Measurements from ENCODE around the gene GRAMD1A.
A peak's percentile ranks its signal among the peaks of the same experiment; 100 is the strongest.
"Not testable (repeated sequence)": the region's sequence is repeated elsewhere in the genome, so short reads cannot be mapped to it uniquely, and the experiment has no call there.

Gene GRAMD1A

DNA sequence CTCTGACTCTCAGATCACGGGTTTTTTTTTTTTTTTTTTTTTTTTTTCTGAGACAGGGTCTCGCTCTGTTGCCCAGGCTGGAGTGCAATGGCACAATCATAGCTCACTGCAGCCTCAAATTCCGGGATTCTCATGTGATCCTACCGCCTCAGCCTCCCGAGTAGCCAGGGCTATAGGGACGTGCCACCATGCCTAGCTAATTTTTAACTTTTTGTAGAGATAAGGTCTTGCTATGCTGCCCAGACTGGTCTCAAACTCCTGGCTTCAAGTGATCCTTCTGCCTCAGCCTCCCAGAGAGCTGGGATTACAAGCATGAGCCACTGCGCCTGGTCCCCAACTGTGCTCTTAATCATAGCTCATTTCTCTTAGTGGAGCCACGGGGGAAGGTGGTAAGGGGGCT lies 4.6 kb upstream of the GRAMD1A start:
- H3K4me1 ChIP-seq (ENCODE audit: control insufficient read depth in 1 of 2, insufficient read depth in 1 of 2, low read depth in 1 of 2, low read length in 1 of 2), result peaks cover 49 to 54% of the 10 kb centered on the region in 2 experiments
- no peak overlapping the region for H3K27ac ChIP-seq
- TF ChIP-seq CTCF (IDR thresholded peaks at IDR 0.05), result no peak

DNA sequence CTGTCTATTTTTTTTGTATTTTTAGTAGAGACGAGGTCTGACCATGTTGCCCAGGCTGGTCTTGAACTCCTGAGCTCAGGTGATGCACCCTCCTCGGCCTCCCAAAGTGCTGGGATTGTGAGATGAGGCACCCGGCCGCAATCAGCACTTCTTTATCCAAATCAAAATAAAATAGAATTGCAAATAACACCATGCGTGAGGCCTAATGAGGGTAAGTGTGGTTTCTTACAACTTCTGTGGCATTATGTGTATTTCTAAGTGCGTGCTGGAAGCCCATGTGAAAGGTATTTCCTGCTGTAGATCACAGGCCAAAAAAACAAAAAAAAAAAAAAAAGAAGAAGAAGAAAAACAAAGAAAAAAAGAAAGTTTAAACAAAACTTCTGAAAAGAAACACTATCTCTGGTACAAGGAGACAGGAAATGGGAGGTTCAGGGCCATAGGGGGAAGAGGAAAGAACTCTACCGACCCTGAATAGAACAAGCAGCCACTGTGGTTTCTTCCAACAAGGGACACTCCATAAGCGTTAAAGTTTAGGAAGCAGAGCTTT lies 3.0 kb upstream of the GRAMD1A start:
- Histone ChIP-seq H3K27me3 (no peaks in the 10 kb centered on the region), H3K4me1 (ENCODE audit: control insufficient read depth in 1 of 2, insufficient read depth in 1 of 2, low read depth in 1 of 2, low read length in 1 of 2) (peaks cover 55 to 66% of the 10 kb centered on the region in 2 experiments), H3K36me3 (no peaks in the 10 kb centered on the region), H3K4me3 (ENCODE audit: low read depth in 1 of 2, low read length in 1 of 2) (no peak overlapping the region), H3K9me3 (no peaks in the 10 kb centered on the region), H3K27ac (peak overlapping the region; percentile 99)
- TF ChIP-seq CTCF (IDR thresholded peaks at IDR 0.05), result no peak

More for the DNA sequence above, 4.6 kb upstream of the GRAMD1A start:
- Histone ChIP-seq H3K4me3 (ENCODE audit: low read depth in 1 of 2, low read length in 1 of 2) (no peak overlapping the region), H3K9me3 (no peaks in the 10 kb centered on the region), H3K27me3 (no peaks in the 10 kb centered on the region), H3K36me3 (no peaks in the 10 kb centered on the region)

DNA sequence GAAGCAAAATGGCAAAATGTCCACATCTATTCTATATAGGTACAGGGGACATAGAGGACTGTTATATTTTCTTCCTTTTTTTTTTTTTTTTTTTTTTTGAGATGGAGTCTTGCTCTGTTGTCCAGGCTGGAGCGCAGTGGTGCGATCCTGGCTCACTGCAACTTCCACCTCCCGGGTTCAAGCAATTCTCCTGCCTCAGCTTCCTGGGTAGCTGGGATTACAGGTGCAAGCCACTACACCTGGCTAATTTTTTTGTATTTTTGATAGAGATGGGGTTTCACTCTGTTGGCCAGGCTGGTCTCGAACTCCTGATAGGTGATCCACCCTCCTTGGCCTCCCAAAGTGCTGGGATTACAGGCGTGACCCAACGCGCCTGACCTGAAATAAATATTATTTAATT lies 1.9 kb upstream of the GRAMD1A start:
- not testable (repeated sequence) for H3K27me3 ChIP-seq; H3K9me3 ChIP-seq; H3K36me3 ChIP-seq; H3K4me3 ChIP-seq (ENCODE audit: low read depth in 1 of 2, low read length in 1 of 2)
- Histone ChIP-seq H3K4me1 (ENCODE audit: control insufficient read depth in 1 of 2, insufficient read depth in 1 of 2, low read depth in 1 of 2, low read length in 1 of 2) (peaks cover 66 to 77% of the 10 kb centered on the region in 2 experiments), H3K27ac (peak overlapping the region; percentile 99)

DNA sequence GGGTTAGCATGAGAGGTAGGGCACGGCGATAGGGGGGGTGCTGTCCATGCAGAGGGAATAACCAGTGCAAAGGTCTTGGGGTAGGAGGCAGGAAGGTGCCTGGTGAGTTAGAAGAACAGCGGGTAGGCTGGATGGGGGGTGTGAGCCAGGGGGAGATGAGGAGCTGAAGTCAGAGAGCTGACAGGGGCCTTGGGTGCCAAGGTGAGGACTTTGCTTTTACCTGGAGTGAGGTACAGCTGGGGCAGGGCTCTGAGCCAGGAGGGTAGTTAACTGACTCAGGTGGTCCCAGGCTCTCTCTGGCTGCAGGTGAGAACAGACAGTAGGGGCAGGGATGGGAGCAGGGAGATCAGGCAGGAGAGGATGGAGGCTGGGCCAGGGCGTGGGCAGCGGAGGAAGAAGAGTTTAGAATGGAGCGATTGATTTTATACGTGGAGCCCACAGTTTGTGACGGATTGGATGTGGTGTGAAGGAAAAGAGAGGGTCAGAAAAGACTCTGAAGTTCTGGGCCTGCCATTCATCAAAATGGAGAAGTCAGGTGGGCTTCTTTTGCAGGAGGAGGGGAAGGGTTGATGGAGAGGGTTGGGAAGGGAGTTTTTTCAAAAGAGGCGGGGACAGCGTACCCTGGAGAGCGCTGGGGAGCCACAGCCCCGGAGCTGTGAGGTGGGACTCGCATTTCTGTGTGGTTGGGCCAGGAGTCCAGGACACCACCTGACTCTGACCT lies 1.2 kb upstream of the GRAMD1A start:
- no peaks in the 10 kb centered on the region for H3K27me3 ChIP-seq
- H3K4me3 ChIP-seq (ENCODE audit: low read depth in 1 of 2, low read length in 1 of 2), result peak overlapping the region; percentile 74 to 97
- H3K36me3 ChIP-seq, result no peaks in the 10 kb centered on the region
- TF ChIP-seq CTCF (IDR thresholded peaks at IDR 0.05), result no peak
- H3K9me3 ChIP-seq, result no peaks in the 10 kb centered on the region
- H3K27ac ChIP-seq, result peak overlapping the region; percentile 99
- H3K4me1 ChIP-seq (ENCODE audit: control insufficient read depth in 1 of 2, insufficient read depth in 1 of 2, low read depth in 1 of 2, low read length in 1 of 2), result peaks cover 73 to 84% of the 10 kb centered on the region in 2 experiments

DNA sequence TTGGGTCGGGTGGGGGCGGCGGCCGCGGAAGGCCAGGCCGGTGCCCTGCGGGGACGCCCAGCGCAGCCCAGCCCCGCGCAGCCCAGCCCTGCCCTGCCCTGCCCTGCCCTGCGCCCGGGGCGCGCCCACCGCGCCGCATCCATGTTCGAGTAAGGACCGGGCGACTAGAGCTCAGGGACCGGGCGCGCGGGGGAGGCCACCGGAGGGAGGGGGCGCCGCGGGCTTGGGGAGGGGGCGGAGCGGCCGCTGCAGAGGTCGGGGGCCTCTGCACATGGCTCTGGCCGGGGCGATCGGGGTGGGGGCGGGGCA lies 169 bp downstream of the GRAMD1A start:
- Histone ChIP-seq H3K4me1 (ENCODE audit: control insufficient read depth in 1 of 2, insufficient read depth in 1 of 2, low read depth in 1 of 2, low read length in 1 of 2) (peaks cover 77 to 82% of the 10 kb centered on the region in 2 experiments), H3K9me3 (no peaks in the 10 kb centered on the region), H3K4me3 (ENCODE audit: low read depth in 1 of 2, low read length in 1 of 2) (peak overlapping the region; percentile 74 to 97), H3K27ac (peak overlapping the region; percentile 99), H3K36me3 (peaks cover 8% of the 10 kb centered on the region), H3K27me3 (no peaks in the 10 kb centered on the region)
- TF ChIP-seq CTCF (IDR thresholded peaks at IDR 0.05), result no peak

DNA sequence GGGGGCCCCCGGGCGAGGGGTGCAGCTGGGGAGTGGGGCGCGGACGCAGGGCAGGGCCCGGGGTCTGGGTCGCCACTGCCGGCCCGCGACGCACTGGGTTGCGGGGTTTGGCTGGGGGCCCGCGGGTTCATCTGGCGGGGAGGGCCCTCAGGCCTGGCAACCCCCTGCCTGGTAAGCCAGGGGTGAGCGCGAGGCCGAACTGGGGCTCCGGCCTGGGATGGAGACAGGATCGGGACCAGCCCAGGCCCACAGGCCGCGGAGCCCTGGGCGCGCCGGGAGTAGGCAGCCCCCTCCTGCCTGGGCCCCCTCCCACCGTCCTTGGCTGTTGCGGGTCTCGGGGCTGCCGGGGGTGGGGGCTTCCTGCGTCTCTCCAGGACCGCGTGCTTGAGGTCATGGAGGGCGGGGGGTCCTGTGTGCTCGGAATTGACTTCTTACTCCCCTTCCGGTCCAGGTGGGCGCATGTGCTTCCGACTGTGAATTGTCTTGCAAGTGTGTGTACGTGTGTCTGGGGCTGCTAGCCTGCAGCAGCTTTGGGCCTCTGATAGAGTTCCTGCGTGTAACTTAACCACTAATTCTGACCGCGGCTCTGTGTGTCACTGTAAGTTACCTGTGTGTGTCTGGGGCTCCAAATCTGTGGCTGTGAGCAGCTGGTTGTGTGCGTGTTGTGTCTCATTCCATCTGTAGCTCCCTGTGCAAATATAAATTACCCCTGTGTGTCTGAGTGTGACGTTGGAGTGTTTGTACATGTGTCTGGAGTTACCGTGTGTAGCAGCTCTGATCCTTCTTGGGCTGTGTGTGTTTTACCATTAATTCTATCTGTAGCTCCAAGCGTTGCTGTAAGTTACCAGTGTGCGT lies 751 bp downstream of the GRAMD1A start:
- no peaks in the 10 kb centered on the region for H3K27me3 ChIP-seq
- H3K4me1 ChIP-seq (ENCODE audit: control insufficient read depth in 1 of 2, insufficient read depth in 1 of 2, low read depth in 1 of 2, low read length in 1 of 2), result peaks cover 83% of the 10 kb centered on the region in 2 experiments
- H3K36me3 ChIP-seq, result peaks cover 13% of the 10 kb centered on the region
- peak overlapping the region; percentile 74 to 97 for H3K4me3 ChIP-seq (ENCODE audit: low read depth in 1 of 2, low read length in 1 of 2)
- H3K27ac ChIP-seq, result peak overlapping the region; percentile 99
- TF ChIP-seq CTCF (IDR thresholded peaks at IDR 0.05), result no peak
- no peaks in the 10 kb centered on the region for H3K9me3 ChIP-seq
